Activated CD8-positive, alpha-beta memory T cell treated with anti-CD3 and anti-CD28 coated beads, Interleukin-2, amount 50 U/mL, for 4 hours (primary cell): Measurements from ENCODE around the gene FHL2.

Source experiments
- DNase-seq: peaks from one replicate; pipeline ENCODE4 v3.0.0-alpha.2; 2020

FHL2 gene

DNA sequence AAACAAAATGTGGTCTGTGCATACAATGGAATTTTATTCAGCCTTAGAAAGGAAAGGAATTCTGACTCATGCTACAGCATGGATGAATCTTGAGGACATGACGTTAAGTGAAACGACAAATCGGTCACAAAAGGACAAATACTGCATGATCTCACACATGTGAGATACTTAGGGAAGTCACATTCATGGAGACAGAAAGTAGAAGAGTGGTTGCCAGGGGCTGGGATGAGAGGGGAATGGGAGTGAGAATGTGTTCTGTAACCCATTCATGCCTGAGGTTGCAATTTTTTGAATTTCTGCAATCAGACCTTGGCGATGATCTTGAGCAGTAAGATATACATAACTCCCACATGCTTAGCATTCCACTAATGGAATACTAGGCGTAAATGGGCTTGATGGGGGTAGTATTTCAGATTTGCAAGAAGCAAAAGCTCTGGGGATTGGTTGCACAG, 22.0 kb downstream of the FHL2 start:
- no peak for DNase-seq

DNA sequence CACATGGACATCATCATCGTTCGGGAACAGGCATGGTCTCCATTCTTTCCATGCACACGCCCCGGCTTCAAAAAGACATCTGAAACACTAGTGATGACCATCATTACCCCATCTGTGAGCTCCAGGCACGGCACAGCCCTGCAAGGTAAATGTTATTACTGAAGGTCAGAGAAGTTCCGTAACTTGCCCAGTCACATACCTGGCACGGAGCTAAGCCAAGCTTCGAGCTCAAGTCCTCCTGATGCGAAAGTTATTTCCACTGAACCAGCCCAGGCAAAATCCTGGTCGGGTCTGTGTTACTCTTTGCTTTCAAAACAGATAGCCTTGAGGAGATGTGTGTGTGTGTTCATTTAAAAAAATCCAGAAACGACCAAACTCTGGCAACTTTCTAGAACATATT, 22.8 kb downstream of the FHL2 start:
- DNase-seq = no peak

DNA sequence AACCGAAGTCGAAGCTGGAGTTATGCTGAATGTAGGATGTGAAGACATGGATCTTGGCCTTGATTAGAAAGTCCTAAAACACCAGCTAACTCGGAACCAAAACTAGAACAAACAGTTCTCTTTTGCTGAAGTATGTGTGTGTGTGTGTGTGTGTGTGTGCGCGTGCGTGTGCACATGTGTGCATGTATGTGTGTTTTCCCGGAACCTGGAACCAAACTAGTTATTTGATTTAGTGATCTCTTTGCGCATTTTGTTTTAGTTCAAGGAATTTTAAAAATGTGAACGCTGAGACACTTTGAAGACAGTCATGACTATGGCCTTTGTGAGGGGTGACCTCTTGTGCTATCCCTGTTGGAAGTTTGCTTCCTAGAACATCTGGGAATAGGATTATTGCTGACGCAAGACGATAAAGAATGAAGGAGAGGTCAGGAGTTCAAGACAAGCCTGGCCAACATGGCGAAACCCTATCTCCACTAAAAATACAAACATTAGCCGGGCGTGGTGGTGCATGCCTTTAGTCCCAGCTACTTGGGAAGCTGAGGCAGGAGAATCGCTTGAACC, 23.8 kb downstream of the FHL2 start:
- DNase-seq = no peak

DNA sequence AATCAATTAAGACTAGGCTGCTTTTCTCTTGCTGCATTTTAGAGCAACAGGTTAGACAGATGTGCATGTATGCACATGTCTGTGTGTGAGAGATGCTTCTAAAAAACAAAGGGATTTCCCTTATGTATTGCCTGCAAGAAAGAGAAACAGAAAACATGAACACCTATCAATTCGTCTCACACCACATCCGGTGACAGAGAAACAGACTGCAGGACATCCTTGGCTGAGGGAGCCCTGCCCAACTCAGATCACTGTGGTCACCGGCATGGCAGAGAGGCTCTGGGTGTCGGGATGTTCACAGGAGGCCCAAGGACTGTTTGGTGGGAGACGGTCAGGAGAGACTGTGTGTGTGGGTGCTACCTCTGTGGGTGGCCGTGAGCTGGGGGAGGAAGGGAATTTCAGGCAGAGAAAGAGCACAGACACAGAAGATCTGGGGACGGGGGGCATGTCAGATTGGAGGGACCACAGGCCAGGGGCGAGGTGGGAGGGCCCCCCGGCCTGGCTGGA, 24.9 kb downstream of the FHL2 start:
- DNase-seq = no peak

DNA sequence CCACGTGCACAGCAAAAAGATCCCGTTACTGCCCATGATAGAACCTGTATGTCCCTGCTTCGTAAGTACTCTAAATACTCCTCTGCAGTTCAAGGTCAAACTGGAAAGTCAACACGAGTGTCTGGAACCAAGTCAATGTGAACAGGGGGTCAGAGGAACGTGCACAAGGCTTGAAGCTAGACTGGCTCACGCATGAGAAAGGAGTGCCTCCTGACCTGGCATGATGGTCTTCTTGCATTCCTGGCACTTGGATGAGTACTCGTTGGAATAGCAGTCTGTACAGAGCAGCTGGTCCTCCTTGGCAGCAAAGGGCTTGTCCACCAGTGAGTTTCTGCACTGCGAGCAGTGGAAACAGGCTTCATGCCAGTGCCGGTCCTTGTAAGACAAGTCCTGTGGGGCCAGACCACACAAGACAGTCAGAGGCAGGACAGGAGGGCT, 25.5 kb downstream of the FHL2 start:
- no peak for DNase-seq

DNA sequence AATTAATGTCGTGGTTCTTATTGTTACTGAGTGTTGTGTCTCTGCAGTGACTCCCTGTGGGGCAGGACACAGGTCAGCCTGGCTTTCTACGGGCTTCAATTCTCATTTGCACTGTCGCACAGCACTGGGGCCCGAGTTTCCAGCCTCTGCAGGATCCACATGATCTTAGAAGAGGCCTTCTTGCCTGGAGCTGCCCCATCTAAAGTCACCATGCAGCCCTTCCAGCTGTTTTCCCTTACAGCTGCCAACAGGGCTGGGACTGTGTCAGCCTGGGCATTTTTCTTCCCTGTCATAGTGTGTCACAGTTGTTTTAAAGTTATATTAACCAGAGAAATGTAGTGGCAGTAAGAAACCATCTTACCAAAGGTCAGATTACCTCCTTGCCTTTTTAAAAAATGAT, 27.0 kb downstream of the FHL2 start:
- DNase-seq = no peak

DNA sequence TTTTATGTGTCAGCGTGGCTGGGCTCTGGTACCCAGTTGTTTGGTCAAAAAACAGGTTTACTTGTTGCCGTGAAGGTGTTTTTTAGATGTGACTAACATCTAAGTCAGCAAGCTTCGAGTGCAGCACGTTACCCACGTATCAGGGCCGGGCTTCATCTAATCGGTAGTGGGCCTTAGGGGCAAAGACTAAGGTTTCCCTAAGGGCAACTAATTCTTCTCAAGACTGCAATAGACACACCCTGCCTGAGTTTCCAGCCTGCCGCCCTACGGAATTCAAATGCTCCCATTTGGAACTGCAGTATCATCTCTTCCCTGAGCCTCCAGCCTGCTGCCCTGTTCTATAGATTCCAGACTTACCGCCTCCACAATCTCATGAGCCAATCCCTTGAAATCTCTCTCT, 27.7 kb downstream of the FHL2 start:
- no peak for DNase-seq

DNA sequence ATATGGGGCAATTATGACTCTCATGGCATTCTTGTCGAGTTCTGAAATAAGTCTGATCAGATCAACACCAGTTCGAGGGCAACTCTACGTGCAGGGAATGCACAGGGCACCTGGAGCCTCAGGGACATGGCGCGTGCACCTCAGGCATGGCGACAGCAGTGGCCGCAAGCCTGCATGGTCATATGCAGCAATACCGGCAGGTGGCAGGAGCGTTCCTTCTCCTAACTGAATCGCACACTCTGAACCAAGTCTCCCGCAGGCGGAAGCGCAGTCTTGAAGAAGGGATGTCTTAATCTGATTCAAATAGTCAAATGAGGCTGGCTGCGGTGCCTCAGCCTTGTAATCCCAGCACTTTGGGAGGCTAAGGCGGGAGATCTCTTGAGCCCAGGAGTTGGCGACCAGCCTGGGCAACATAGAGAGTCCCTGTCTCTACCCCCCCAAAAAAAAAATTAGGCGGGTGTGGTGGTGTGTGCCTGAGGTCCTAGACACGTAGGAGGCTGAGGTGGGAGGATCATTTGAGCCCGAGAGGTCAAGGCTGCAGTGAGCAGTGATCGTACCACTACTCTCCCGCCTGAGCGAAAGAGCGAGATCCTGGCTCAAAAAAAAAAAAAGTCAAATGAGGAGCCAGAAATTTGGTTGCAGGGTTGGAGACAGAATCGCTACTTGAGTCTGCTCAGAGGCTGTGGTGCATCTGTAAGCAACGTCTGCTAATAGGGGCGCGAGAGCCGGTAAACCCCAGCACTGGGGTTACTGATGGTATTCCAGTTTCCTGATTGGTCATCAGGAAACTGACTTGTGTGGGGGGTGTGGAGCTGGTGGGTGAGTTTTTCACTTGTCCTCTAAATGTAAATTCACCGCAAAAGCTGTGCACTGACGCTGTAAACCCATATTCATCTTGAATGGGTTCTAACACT, 28.8 kb downstream of the FHL2 start:
- peak; percentile 88 for DNase-seq

DNA sequence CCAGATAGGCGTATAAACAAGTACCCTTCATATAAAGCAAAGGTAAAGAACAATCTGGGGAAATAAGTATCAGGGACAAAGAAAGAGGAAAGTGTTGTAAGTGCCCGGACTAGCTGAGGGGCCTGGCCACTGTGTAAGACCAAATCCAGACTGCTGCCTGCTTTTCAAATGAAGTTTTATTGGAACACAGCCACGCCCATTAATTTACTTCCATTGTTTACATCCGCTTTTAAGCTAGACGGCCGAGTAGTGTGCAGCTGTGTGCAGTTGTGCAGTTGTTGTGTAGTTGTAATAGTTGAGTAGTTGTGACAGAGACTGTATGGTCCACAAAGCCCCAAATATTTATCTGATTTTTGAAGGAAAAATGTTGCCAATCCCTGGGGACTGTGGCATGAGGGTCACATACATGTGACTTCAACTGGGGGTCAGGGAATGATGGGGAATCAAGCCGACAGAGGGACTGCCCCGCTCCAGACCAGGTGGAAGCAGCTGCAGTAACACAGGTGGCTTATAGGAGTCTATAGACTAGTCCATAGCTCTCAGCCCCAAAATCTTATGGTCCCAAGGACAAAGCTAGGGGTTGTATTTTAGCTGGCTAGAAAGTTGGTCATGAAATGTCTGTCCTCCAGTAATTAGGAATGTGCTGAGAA, 30.0 kb downstream of the FHL2 start:
- DNase-seq = no peak

DNA sequence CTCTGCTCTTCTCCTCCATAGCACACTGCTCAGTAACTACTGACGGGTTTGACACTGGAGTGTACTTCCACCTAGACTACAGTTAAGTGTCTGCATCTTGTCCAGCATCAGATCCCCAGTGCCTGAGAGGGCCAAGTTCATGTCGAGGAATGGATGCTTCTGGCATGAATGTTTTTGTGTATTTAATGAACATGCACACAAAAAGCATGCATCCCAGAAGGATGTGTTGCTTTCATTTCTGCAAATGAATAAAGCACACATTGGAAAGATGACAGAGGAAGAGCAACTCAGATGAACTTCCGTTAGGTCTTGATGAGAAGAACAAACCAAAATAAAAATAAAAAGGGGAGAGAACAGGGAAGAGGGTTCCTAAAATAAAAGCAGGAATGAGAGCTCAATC, 33.6 kb downstream of the FHL2 start:
- no peak for DNase-seq

DNA sequence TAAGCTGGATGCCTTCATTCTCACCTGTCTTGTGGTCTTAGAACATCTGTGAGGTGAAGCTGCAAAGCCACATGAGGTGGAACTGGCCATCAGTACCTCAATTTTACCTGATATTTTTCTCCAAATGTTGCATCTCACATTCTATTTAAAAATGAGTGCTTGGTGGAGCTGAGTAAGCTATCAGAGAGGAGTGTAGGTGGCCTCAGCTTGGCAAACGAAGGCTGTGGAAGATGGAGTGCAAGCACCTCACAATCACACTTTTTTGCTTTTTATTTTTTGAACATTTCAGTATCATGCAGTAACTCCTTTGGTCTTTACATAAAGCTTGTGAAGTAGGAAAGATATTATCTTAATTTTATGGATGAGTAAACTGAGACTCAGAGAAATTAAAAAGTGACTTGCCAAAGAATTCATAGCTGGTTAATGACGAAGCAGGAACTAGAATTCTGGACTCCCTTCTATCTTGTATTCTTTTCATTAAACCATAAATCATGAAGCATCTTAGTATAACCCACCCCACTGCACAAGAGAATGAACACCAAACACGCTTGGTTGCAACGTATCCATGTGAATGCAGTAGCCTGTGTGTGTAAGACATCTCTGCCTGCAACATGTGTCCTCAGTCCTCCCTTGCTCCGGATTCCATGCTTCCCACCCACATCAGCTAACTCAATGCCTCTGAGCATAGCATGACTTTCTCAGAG, 34.3 kb downstream of the FHL2 start:
- no peak for DNase-seq

DNA sequence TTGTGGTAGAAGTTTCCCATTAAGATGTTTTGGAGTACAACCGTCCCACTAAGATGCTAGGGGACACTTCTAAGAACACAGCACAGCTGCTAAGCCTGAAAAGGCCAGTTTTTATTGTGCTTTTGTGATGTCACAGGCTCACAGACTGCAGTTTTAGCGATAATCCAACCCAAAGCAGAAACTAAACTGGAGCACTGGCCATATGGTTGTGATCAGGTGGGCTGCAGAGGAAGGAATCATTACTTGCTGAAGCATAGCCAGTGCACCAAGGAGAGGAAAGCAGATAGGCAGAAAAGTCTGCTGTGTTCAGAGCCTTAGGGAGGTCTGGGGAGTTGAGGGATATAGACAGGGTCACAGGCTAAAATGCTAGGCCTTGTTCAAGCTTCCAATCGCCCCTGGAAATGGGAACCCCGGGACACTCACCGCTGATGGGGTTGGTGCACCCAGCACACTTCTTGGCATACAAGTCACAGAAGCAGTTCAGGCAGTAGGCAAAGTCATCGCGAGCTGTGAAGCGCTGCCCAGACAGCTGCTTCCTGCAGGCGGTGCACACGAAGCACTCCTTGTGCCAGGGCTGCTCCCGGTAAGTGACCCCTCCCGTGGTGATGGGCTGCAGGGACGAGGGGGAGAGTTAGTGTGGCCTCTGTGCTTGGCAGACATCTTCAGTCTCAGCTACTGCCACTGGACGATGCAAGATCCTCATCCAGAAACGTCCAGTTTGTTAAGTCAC, 35.8 kb downstream of the FHL2 start:
- no peak for DNase-seq

DNA sequence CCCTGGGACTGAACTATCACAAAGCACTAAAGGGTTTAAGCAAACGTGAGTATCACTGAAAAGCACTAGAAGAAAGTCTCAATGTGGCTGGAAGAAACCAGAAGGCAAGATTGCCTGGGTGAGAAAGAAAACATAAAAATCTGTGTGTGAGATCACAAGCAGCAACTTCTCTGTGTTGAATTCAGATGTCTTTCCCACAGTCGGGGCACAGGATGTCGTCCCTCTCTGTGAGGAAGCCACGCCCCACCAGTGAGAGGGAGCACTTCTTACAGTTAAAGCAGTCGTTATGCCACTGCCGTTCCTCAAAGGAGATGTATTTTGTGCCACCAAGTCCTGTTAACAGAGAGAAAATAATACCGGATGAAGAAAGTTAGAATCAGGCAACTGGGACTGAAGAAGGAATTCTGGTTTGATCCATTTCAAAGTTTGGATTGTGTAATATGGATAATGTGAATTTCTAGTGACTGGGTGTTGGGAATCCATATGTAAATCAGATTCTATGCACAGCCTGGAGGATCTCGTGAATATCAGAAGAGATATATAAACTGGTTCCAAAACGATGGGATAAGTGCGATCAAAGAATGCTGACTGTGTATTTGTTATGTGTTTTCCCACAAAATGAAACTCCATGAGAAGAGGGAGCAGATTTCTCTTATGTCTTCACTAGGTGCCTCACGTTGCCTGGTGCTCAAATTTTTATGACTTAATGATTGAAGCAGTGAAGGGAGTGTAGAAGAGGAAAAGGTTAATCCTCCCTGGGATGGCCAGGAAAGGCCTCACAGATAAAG, 37.6 kb downstream of the FHL2 start:
- peak; percentile 36 for DNase-seq

DNA sequence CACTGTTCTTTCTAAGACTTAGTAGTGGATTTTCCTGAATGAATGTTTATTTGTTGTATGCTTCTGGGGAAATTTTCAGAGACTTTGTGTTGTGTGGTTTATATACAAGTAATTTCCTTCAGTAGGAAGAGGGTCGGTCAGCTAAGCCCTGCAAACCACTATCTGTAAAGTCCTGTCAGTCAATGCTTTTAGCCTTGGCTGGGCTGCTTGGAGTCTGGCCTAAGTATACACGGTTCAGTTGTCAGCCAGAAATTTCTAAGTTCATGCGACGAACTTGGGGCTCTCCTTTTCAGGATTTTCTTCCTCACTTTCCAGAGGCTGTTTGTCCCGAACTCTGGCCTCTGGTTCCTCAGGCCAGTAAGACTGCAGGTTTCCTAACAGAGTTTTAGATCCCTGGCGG, 40.3 kb downstream of the FHL2 start:
- no peak for DNase-seq

DNA sequence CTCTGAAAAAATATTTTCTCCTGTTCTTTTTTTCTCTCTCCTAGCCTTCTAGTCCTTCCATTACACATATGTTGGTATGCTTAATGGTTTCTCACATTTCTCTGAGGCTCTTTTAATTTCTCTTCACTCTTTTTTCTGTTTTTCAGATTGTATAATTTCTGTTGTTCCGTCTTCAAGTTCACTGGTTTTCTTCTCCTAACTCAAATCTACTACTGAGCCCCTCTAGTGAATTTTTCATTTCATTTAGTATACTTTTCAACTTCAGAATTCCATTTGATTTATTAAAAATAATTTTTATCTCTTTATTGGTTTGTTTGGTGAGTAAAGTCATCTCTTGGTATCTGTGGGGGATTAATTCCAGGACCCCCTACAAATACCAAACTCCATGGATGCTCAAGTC, 41.7 kb downstream of the FHL2 start:
- DNase-seq = no peak

DNA sequence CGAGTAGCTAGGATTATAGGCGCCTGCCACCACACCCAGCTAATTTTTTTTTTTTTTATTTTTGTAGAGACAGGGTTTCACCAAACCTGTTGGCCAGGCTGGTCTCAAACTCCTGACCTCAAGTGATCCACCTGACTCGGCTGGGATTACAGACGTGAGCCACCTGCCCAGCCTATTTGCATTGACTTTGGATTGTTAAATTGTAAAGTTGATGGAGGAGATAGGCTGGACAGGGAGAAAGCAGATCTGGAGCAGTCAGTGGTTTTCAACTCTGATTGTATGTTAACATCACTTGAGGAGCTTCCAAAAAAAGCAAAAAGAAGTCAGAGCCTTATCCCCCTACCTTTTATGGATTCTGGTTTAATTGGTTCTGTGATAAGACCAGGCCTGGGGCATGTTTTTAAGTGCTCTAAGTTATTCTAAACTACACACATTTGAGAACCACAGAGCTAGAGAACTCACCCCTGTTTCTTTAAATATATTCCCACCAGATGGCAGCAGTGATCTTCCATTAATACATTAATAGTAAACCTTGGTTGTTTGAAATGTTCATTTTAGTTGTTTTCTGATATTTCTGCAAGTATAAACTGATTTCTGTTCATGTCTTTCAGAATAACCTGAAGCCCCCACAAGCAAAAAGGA, 54.0 kb downstream of the FHL2 start:
- no peak for DNase-seq

DNA sequence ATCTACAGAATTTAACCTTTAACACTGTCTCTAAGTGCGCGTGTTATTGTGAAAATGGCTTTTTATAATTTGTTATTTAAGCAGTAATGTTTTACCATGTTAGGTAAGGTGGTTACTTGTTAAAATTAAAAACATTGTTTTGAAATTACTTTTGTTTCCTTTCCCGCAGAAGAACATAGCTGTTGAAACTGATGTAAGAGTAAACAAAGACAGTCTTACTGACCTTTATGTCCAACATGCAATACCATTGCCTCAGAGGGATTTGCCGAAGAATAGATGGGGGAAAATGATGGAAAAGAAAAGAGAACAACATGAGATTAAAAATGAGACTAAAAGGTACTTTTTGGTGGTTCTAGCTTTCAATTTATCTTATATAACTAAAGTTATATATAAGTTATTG, 59.4 kb downstream of the FHL2 start:
- no peak for DNase-seq

DNA sequence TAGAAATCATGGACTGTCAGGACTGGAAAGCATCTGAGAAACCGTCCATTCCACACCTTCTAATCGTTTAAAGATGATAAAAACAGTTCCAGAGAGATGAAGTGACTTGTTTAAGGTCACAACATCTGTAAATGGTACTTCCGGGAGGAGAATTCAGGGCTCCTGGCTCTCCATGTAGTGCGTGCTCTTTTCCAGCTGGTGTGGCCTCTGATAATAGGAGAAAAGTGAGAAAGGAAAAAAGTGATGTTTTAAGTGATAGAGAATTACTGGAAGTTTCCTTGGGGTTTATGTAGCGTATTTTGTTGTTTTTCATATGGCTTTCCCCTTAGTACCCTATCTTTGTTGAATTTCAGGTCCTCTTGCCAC, 60.8 kb downstream of the FHL2 start:
- no peak for DNase-seq

DNA sequence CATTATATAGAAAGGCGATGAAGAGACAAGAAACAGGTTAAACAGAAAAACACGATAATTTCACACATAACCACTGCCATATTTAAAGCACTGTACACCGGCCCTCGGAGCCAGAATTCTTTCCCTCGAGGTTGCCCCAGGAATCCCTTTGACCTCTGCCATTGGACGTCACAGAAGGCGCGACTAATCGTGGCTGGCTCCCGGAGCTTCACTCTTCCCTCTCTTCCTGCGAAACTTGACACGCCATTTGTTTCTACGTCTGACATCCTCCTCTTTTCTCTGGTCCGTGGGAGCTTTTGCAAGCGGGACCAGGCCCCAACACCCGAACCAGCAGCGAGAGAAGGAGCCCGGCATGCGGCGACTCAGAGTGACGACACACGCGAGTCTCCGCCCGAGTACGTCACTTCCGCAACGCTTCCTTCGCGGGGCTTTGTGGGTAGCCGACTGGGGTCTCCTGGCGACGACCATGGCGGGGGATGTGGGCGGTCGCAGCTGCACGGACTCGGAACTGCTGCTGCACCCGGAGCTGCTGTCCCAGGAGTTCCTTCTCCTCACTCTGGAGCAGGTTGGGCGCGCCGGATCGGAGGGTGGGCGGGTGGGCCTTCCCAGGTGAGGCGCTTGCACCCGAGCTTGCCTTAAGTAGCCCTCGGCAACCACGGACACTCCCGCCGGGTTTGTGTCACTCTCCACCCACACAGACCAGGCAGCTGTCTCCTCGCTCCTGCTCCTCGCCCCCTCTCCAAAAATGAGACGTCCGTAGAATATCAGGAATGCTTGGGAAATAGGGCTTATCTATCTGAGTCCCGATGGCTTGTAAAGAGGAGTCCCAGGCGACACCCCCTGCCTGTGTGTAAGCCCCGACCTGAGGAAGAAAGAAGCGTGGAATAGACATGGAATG, 61.5 kb downstream of the FHL2 start, which contains the start of gene C2orf49:
C2orf49 (plus strand) TSS at position 419 of the 898 bp plus-strand sequence; CDS start at position 467, 48 bp downstream.
- peak; percentile 90 for DNase-seq

DNA sequence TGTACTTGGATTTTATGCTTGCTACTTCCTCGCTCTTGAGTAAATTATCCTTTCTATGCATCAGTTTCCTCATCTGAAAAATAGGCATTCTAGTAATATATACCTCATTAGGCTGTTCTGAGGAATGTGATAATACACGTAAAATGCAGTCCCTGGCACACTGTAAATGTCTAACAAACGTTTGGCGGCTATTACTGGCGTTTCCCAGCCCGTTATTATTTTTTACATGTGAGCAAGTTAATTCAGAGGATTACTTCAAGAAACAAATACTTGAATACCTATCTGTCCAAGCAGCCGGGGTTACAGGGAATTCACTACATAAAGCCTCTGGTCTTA, 62.1 kb downstream of the FHL2 start:
- DNase-seq = no peak
